GM23338 (cell line): ENCODE results near the gene UCMA. TPM values are rescaled to one million over a fixed set of nuclear protein-coding genes. Genes with fewer than 3 reads are reported as not detected.

ENCODE experiments used
- ATAC-seq: fragments of 200-7000 bp; cut with Tn5 transposase; 3 replicates; pipeline ENCODE4 v1.9.1; 2020
- DNase-seq: peaks from one replicate; pipeline ENCODE4 v3.0.0-alpha.2; 2015; ENCODE audit warnings: low spot score
- H2AFZ ChIP-seq: fragments of 200-600 bp; sonication (generic); 2 replicates; pipeline ENCODE4 v1.8.0; 2016; ENCODE audit warnings: antibody characterized with exemption, mild to moderate bottlenecking, moderate library complexity
- H3F3A ChIP-seq: fragments of 200-600 bp; sonication (generic); replicated peaks from 2 replicates; pipeline ENCODE4 v1.8.0; 2017; ENCODE audit warnings: antibody characterized with exemption, mixed run types, low read depth
- H3K27ac ChIP-seq: fragments of 200-600 bp; sonication (generic); 2 replicates; pipeline ENCODE4 v1.6.1; 2016; ENCODE audit warnings: low read depth
- H3K27me3 ChIP-seq: fragments of 200-600 bp; sonication (generic); 2 replicates; pipeline ENCODE4 v1.8.0; 2016; ENCODE audit warnings: mild to moderate bottlenecking, mixed run types, moderate library complexity; ENCODE audit not compliant: insufficient read depth
- H3K36me3 ChIP-seq: fragments of 200-600 bp; sonication (generic); 2 replicates; pipeline ENCODE4 v1.8.0; 2016; ENCODE audit warnings: mild to moderate bottlenecking; ENCODE audit not compliant: insufficient read depth
- H3K4me1 ChIP-seq: fragments of 200-600 bp; sonication (generic); 2 replicates; pipeline ENCODE4 v1.8.0; 2016; ENCODE audit warnings: mild to moderate bottlenecking, moderate library complexity; ENCODE audit not compliant: insufficient read depth
- H3K4me2 ChIP-seq: fragments of 200-600 bp; sonication (generic); 2 replicates; pipeline ENCODE4 v1.7.1; 2017; ENCODE audit warnings: mixed run types
- H3K4me3 ChIP-seq: fragments of 200-600 bp; sonication (generic); 2 replicates; pipeline ENCODE4 v1.6.1; 2016; ENCODE audit warnings: mixed run types
- H3K79me2 ChIP-seq: fragments of 200-600 bp; sonication (generic); replicated peaks from 2 replicates; pipeline ENCODE4 v1.8.0; 2017; ENCODE audit warnings: mild to moderate bottlenecking; ENCODE audit not compliant: insufficient read depth
- H3K9me2 ChIP-seq: fragments of 200-600 bp; sonication (generic); 2 replicates; pipeline ENCODE4 v1.8.0; 2017; ENCODE audit not compliant: insufficient read depth
- H4K20me1 ChIP-seq: fragments of 200-600 bp; sonication (generic); replicated peaks from 2 replicates; pipeline ENCODE4 v1.8.0; 2017; ENCODE audit warnings: mild to moderate bottlenecking; ENCODE audit not compliant: insufficient read depth
- H3K27ac Mint-ChIP-seq: 2 replicates; pipeline ENCODE4 v1.8.0; 2020; ENCODE audit warnings: inconsistent platforms, mild to moderate bottlenecking, moderate library complexity, mixed read lengths
- H3K27me3 Mint-ChIP-seq: 3 replicates; pipeline ENCODE4 v1.8.0; 2022; ENCODE audit warnings: low read depth, mild to moderate bottlenecking, moderate library complexity, mixed read lengths, inconsistent platforms; ENCODE audit not compliant: insufficient read depth, poor library complexity
- H3K36me3 Mint-ChIP-seq: 3 replicates; pipeline ENCODE4 v1.8.0; 2021; ENCODE audit warnings: low read depth, mild to moderate bottlenecking, inconsistent platforms, moderate library complexity, mixed read lengths
- H3K4me1 Mint-ChIP-seq: 3 replicates; pipeline ENCODE4 v1.8.0; 2020; ENCODE audit warnings: mild to moderate bottlenecking, inconsistent platforms, mixed read lengths
- H3K4me3 Mint-ChIP-seq: 3 replicates; pipeline ENCODE4 v1.8.0; 2021; ENCODE audit warnings: moderate library complexity, mild to moderate bottlenecking, inconsistent platforms, mixed read lengths
- H3K9me3 Mint-ChIP-seq: 3 replicates; pipeline ENCODE4 v1.8.0; 2020; ENCODE audit warnings: moderate library complexity, mild to moderate bottlenecking, inconsistent platforms, mixed read lengths
- CREB1 ChIP-seq: fragments of 250-450 bp; sonication (Bioruptor Pico); IDR thresholded peaks from 2 replicates; pipeline ENCODE4 v1.5.0; 2020; ENCODE audit warnings: low read depth, mild to moderate bottlenecking, moderate library complexity
- ETS1 ChIP-seq: IDR thresholded peaks from 2 replicates; pipeline ENCODE4 v1.6.1; 2016; ENCODE audit warnings: antibody characterized with exemption
- JUNB ChIP-seq: IDR thresholded peaks from one replicate; pipeline ENCODE4 v1.6.1; 2016; ENCODE audit warnings: antibody characterized with exemption; ENCODE audit not compliant: unreplicated experiment
- NANOG ChIP-seq: IDR thresholded peaks from 2 replicates; pipeline ENCODE4 v1.6.1; 2016; ENCODE audit warnings: antibody characterized with exemption, borderline replicate concordance
- ZNF114 ChIP-seq: fragments of 250-450 bp; sonication (Bioruptor Pico); IDR thresholded peaks from 2 replicates; pipeline ENCODE4 v1.5.0; 2020; ENCODE audit warnings: mild to moderate bottlenecking, moderate library complexity
- ZNF331 ChIP-seq: fragments of 250-450 bp; sonication (Bioruptor Pico); IDR thresholded peaks from 2 replicates; pipeline ENCODE4 v1.5.0; 2020; ENCODE audit warnings: low read depth, mild to moderate bottlenecking, moderate library complexity
- polyA plus RNA-seq: library from polyadenylated mRNA; unstranded; fragments of >200 nt; fragmentation: Nextera tagmentation; extraction: Ambion mirVana; gene quantifications from 2 replicates; pipeline ENCODE4 v1.2.1, GENCODE V29; 2016
- total RNA-seq: library from RNA; depleted of rRNA; stranded (reverse); fragments of >200 nt; shearing (Covaris generic); gene quantifications from 2 replicates; pipeline ENCODE4 v1.2.3, GENCODE V29; 2014
- TF ChIP-seq, protein P1 (sequence below): IDR thresholded peaks from one replicate; pipeline ENCODE4 v1.6.1; 2018; ENCODE audit warnings: antibody characterized with exemption; ENCODE audit not compliant: unreplicated experiment
- TF ChIP-seq, protein P2 (sequence below): fragments of 250-450 bp; sonication (Bioruptor Pico); IDR thresholded peaks from 2 replicates; pipeline ENCODE4 v1.5.0; 2020; ENCODE audit warnings: mild to moderate bottlenecking, moderate library complexity

Gene UCMA
- total and polyA plus RNA-seq, 2 experiments from 2014 or later, result 12.7 to 16.7 TPM

DNA sequence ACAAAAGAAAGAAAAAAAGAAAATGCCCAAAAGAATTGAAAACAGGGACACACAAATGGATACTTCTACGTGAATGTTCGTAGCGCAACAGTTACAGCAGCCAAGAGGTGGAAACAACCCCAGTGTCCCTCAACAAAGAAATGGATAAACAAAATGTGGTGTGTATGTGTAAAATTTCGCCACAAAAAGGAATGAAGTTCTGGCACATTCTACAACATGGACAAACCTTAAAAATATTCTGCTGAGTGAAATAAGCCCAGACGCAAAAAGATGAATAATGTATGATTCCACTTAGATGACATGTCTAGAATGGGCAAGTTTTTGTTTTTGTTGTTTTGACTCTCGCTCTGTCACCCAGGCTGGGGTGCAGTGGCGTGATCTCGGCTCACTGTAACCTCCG lies 10.9 kb downstream of the UCMA start (continued):
- no peak for TF ChIP-seq CREB1 (CRISPR knock-in tag)
- TF ChIP-seq JUNB, result no peak
- TF ChIP-seq ETS1, result no peak
- TF ChIP-seq ZNF114, result no peak

DNA sequence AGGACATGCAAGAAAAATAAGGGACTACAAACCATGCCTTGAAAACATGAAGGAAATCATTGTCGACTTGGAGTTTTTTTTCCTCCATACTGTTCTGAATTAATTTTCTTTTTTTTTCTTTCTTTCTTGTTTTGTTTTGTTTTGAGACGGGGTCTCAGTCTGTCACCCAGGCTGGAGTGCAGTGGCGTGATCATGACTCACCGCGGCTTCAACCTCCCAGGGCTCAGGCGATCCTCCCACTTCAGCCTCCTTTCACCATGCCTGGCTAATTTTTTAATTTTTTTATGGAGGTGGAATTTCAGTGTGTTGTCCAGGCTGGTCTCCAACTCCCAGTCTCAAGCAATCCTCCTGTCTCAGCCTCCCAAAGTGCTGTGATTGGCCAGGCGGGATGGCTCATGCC lies 11.6 kb downstream of the UCMA start:
- H3F3A ChIP-seq, result no peaks in the 10 kb centered on the region
- H3K9me3 Mint-ChIP-seq, result no peaks in the 10 kb centered on the region; the same call in 2 of the 3 replicates
- H3K36me3 Mint-ChIP-seq, result peaks cover 3% of the 10 kb centered on the region; the same call in 2 of the 3 replicates
- no peak overlapping the region for H3K27ac Mint-ChIP-seq
- H4K20me1 ChIP-seq, result no peaks in the 10 kb centered on the region
- H3K79me2 ChIP-seq, result no peaks in the 10 kb centered on the region
- H3K4me1 ChIP-seq, result peaks cover 8% of the 10 kb centered on the region; the same call in 1 of the 2 replicates
- no peak overlapping the region for H3K4me3 Mint-ChIP-seq
- TF ChIP-seq, protein P1, sequence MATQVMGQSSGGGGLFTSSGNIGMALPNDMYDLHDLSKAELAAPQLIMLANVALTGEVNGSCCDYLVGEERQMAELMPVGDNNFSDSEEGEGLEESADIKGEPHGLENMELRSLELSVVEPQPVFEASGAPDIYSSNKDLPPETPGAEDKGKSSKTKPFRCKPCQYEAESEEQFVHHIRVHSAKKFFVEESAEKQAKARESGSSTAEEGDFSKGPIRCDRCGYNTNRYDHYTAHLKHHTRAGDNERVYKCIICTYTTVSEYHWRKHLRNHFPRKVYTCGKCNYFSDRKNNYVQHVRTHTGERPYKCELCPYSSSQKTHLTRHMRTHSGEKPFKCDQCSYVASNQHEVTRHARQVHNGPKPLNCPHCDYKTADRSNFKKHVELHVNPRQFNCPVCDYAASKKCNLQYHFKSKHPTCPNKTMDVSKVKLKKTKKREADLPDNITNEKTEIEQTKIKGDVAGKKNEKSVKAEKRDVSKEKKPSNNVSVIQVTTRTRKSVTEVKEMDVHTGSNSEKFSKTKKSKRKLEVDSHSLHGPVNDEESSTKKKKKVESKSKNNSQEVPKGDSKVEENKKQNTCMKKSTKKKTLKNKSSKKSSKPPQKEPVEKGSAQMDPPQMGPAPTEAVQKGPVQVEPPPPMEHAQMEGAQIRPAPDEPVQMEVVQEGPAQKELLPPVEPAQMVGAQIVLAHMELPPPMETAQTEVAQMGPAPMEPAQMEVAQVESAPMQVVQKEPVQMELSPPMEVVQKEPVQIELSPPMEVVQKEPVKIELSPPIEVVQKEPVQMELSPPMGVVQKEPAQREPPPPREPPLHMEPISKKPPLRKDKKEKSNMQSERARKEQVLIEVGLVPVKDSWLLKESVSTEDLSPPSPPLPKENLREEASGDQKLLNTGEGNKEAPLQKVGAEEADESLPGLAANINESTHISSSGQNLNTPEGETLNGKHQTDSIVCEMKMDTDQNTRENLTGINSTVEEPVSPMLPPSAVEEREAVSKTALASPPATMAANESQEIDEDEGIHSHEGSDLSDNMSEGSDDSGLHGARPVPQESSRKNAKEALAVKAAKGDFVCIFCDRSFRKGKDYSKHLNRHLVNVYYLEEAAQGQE, result no peak
- no peak for TF ChIP-seq CREB1 (CRISPR knock-in tag)
- peaks cover 12% of the 10 kb centered on the region for H3K4me1 Mint-ChIP-seq
- H3K27me3 Mint-ChIP-seq, result peaks cover 4% of the 10 kb centered on the region
- H3K27me3 ChIP-seq, result no peaks in the 10 kb centered on the region
- no peak overlapping the region for H2AFZ ChIP-seq
- no peaks in the 10 kb centered on the region for H3K36me3 ChIP-seq
- ATAC-seq (no peak), DNase-seq (no peak)
- H3K9me2 ChIP-seq, result no peaks in the 10 kb centered on the region
- no peak overlapping the region for H3K27ac ChIP-seq
- H3K4me3 ChIP-seq, result no peak overlapping the region
- H3K4me2 ChIP-seq, result no peak overlapping the region

DNA sequence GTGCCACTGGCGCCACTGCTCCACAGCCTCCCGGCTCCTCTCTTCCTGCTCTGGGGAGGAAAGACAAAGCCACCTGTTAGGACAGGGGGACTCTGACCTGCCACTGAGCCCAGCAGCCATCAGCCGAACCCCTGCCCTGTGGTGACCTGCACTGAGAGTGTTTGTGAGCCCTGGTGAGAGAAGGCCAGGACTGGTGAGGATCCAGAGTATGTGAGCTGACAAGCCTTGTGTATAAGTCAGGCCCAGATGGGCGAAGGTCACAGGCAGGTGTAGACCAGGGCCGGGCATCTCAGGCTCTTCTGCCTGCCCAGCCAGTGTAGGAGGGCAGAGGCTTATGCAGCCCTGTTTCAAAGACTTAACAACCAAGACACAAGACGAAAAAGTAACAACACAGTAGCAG lies 12.0 kb downstream of the UCMA start:
- no peak for DNase-seq
- H3K4me1 ChIP-seq, result peaks cover 8% of the 10 kb centered on the region; the same call in 1 of the 2 replicates
- Mint-ChIP-seq H3K4me3 (no peak overlapping the region), H3K9me3 (peaks cover 1% of the 10 kb centered on the region; the same call in 2 of the 3 replicates), H3K36me3 (peaks cover 4% of the 10 kb centered on the region; the same call in 2 of the 3 replicates), H3K27me3 (peaks cover 4% of the 10 kb centered on the region), H3K27ac (no peak overlapping the region; the same call in 1 of the 2 replicates), H3K4me1 (peaks cover 12% of the 10 kb centered on the region)
- no peaks in the 10 kb centered on the region for H3K9me2 ChIP-seq
- H3K36me3 ChIP-seq, result no peaks in the 10 kb centered on the region
- no peaks in the 10 kb centered on the region for H4K20me1 ChIP-seq
- no peak for ATAC-seq
- no peak overlapping the region for H3K27ac ChIP-seq
- no peaks in the 10 kb centered on the region for H3K79me2 ChIP-seq
- no peak overlapping the region for H2AFZ ChIP-seq
- H3F3A ChIP-seq, result no peaks in the 10 kb centered on the region
- no peaks in the 10 kb centered on the region for H3K27me3 ChIP-seq
- H3K4me2 ChIP-seq, result no peak overlapping the region
- no peak overlapping the region for H3K4me3 ChIP-seq
- TF ChIP-seq, protein P2, sequence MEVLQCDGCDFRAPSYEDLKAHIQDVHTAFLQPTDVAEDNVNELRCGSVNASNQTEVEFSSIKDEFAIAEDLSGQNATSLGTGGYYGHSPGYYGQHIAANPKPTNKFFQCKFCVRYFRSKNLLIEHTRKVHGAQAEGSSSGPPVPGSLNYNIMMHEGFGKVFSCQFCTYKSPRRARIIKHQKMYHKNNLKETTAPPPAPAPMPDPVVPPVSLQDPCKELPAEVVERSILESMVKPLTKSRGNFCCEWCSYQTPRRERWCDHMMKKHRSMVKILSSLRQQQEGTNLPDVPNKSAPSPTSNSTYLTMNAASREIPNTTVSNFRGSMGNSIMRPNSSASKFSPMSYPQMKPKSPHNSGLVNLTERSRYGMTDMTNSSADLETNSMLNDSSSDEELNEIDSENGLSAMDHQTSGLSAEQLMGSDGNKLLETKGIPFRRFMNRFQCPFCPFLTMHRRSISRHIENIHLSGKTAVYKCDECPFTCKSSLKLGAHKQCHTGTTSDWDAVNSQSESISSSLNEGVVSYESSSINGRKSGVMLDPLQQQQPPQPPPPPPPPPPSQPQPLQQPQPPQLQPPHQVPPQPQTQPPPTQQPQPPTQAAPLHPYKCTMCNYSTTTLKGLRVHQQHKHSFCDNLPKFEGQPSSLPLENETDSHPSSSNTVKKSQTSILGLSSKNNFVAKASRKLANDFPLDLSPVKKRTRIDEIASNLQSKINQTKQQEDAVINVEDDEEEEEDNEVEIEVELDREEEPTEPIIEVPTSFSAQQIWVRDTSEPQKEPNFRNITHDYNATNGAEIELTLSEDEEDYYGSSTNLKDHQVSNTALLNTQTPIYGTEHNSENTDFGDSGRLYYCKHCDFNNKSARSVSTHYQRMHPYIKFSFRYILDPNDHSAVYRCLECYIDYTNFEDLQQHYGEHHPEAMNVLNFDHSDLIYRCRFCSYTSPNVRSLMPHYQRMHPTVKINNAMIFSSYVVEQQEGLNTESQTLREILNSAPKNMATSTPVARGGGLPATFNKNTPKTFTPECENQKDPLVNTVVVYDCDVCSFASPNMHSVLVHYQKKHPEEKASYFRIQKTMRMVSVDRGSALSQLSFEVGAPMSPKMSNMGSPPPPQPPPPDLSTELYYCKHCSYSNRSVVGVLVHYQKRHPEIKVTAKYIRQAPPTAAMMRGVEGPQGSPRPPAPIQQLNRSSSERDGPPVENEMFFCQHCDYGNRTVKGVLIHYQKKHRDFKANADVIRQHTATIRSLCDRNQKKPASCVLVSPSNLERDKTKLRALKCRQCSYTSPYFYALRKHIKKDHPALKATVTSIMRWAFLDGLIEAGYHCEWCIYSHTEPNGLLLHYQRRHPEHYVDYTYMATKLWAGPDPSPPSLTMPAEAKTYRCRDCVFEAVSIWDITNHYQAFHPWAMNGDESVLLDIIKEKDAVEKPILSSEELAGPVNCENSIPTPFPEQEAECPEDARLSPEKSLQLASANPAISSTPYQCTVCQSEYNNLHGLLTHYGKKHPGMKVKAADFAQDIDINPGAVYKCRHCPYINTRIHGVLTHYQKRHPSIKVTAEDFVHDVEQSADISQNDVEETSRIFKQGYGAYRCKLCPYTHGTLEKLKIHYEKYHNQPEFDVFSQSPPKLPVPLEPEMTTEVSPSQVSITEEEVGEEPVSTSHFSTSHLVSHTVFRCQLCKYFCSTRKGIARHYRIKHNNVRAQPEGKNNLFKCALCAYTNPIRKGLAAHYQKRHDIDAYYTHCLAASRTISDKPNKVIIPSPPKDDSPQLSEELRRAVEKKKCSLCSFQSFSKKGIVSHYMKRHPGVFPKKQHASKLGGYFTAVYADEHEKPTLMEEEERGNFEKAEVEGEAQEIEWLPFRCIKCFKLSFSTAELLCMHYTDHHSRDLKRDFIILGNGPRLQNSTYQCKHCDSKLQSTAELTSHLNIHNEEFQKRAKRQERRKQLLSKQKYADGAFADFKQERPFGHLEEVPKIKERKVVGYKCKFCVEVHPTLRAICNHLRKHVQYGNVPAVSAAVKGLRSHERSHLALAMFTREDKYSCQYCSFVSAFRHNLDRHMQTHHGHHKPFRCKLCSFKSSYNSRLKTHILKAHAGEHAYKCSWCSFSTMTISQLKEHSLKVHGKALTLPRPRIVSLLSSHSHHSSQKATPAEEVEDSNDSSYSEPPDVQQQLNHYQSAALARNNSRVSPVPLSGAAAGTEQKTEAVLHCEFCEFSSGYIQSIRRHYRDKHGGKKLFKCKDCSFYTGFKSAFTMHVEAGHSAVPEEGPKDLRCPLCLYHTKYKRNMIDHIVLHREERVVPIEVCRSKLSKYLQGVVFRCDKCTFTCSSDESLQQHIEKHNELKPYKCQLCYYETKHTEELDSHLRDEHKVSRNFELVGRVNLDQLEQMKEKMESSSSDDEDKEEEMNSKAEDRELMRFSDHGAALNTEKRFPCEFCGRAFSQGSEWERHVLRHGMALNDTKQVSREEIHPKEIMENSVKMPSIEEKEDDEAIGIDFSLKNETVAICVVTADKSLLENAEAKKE, result no peak
- TF ChIP-seq ETS1 (no peak), ZNF331 (CRISPR knock-in tag) (no peak), ZNF114 (no peak), NANOG (no peak)
